OCI-LY3 (cell line): Measurements from ENCODE around the gene VSIG4.

Experiments
- CTCF ChIP-seq: fragments of 200-600, 300-600 bp; sonication (generic); IDR thresholded peaks from 2 replicates; pipeline ENCODE4 v1.5.1; 2014; ENCODE audit warnings: antibody characterized with exemption, low read length, low read depth
- EZH2phosphoT487 ChIP-seq: fragments of 200-600 bp; shearing (Covaris generic); IDR thresholded peaks from 2 replicates; pipeline ENCODE4 v1.6.1; 2018; ENCODE audit warnings: antibody characterized with exemption, mixed run types, low read depth

GRCh38 chrX:66019974-66020373, 19.9 kb downstream of the VSIG4 start:
- TF ChIP-seq CTCF = no peak
- TF ChIP-seq EZH2phosphoT487 = no peak
